Stimulated activated CD4-positive, alpha-beta T cell treated with anti-CD3 and anti-CD28 coated beads, Interleukin-1b, Interleukin-23, amount 100 ng/mL, for 24 hours (primary cell): ENCODE measurements around the gene TBKBP1.
"Not testable (repeated sequence)": the region's sequence is repeated elsewhere in the genome, so short reads cannot be mapped to it uniquely, and the experiment has no call there.

Experiments
- DNase-seq, 4 experiments: peaks; one replicate each; pipeline ENCODE4 v3.0.0-alpha.2; 2020; ENCODE audit warnings: low read depth in 4 of 4, low spot score in 1 of 4

Gene TBKBP1

GRCh38 chr17:47729476-47729875 lies 35.5 kb downstream of the TBKBP1 start:
- no peak for DNase-seq

DNA sequence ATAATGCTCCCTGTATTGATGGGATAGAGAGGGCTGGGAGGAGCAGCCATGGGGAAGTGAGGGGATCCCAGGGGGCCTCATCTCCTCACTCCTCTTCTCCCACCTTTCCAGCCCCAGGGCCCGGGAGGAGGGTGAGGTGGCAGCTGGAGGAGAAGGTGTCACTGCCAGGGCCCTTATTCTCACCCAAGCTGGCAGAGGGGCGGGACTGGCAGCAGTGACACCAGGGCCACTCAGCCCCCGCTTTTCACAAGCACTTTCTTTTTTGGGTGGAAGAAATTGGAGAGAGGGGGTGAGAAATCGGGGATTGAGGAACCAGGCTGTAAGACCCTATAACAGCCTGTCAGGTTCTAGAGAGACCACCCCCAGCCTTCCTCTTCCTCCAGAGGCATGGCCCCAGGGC lies 36.7 kb downstream of the TBKBP1 start:
- no peak for DNase-seq

GRCh38 chr17:47731396-47731795 lies 37.4 kb downstream of the TBKBP1 start:
- no peak for DNase-seq

GRCh38 chr17:47732399-47733046 lies 38.6 kb downstream of the TBKBP1 start:
- no peak for DNase-seq

DNA sequence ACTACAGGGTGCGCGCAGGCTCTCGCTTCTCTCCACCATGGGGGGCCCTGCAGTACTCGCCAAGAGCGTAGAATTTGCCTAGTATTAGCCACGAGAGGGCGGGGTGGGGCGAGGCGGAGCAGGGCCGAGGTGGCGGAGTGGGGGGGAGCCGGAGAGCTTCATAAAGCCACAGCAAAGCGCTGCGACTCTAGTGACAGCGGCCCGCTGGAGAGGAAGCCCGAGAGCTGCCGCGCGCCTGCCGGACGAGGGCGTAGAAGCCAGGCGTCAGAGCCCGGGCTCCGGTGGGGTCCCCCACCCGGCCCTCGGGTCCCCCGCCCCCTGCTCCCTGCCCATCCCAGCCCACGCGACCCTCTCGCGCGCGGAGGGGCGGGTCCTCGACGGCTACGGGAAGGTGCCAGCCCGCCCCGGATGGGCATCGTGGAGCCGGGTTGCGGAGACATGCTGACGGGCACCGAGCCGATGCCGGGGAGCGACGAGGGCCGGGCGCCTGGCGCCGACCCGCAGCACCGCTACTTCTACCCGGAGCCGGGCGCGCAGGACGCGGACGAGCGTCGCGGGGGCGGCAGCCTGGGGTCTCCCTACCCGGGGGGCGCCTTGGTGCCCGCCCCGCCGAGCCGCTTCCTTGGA lies 39.2 kb downstream of the TBKBP1 start, which contains the start of gene TBX21:
Gene TBX21, plus strand, starts transcription at position 190 of the 627 bp plus-strand sequence. Its CDS starts 219 bp downstream, at position 409.
- DNase-seq, result peak; percentile 71 to 90 (median 83)

DNA sequence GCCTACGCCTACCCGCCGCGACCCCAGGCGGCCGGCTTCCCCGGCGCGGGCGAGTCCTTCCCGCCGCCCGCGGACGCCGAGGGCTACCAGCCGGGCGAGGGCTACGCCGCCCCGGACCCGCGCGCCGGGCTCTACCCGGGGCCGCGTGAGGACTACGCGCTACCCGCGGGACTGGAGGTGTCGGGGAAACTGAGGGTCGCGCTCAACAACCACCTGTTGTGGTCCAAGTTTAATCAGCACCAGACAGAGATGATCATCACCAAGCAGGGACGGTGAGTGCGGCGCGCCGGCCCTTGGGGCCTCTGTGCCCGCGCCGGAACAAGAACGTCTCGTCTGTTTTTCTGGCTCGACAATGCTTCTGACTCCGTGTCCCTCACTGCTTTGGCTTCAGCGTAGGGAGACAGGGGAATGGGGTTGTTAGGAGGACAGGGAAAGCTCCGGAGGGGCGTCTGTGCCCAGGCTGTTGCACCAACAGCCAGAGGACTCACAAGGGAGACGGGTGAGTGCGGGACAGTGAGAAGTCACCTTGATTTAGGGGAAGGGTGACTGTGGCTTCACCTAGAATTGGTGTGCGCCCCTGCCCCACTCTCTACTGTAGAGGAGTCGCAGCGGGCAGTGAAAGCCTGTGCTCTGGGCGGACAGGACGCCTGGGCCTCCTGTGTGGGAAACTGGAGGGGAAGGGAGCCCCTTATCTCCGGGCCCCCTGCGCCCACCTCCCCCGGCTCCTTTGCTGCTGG lies 39.9 kb downstream of the TBKBP1 start:
- DNase-seq, result no peak

GRCh38 chr17:47735139-47735464 lies 41.1 kb downstream of the TBKBP1 start:
- no peak for DNase-seq

DNA sequence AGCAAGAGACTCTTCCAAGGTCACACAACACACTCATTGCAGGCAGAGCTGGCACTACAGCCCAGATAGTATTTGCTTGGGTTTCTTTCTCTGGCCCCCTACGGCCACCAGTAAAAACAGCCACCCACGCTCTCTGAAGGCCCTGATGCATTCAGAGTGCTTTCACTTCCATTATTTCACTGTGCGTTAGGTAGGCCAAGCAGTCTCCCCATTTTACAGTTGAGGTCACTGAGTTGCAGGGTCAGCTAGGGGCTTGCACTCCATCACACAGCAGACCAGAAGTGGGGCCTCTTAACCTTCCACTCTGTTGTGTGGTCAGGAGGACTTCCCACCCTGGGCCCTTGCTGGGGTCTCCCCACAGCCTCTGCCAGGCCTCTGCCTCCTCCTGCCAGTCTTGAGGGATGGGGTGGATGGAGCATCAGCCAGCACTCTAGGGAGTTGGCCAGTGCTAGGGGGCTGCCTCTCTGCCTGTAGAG lies 41.6 kb downstream of the TBKBP1 start:
- DNase-seq, result no peak

DNA sequence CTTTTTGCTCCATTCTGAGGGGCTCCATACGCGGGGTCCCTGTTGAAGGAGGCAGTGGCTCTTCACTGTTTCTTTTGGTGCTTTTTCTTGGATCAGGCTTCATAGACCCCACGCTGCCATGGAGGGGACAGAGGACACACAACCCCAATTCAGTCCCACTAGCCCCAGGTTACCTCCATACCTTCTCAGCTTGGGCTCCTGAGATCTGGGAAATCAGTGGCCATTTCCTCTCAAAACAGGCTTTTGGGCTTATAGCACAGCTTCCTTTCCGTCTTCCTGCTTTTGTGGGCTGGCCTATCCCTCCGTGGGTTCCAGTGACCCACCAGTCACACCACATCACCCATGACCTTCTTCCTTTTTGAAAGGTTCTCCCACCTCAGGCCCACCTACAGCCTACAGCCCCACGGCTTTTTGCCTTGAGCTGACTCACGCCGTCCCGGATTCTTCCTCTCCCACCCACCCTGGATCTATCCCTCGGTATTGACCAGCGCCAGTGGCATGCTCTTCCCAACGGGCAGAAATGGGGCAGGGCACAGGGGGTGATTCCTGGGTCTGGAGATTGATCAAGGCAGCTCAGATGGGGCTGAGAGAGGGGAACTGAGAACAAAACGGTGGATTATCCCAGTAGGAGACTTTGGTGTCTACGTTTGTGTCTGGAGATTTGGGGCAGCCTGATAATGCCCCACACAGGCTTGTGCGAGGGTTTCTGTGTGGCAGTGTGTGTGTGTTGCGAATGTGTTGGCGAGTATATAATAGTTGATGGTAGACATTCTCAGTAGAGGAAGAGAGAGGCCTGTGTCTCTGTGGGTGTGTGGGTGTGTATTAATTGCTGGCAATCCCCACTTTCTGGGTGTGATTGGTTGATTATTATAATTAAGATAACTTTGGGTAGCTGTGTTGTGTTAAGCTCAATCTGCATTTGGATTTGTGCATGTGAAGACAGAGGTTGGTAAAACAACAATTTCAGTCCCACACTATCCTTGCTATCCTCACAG lies 42.8 kb downstream of the TBKBP1 start:
- DNase-seq, result no peak

DNA sequence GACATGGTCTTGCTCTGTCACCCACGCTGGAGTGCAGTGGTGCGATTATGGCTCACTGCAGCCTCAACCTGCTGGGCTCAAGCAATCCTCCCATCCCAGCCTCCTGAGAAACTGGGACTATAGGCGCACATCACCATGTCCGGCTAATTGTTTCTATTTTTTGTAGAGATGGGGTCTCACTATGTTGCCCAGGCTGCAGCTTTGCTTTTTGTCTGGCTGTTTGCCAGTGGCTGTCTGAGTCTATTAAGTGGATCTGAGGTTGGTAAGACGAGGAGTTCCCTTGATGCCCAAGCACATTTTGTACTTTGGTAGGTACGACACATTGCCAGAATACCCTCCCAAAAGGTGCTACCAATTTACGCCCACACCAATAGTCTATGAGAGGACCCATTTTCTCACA lies 44.2 kb downstream of the TBKBP1 start:
- DNase-seq, result no peak

DNA sequence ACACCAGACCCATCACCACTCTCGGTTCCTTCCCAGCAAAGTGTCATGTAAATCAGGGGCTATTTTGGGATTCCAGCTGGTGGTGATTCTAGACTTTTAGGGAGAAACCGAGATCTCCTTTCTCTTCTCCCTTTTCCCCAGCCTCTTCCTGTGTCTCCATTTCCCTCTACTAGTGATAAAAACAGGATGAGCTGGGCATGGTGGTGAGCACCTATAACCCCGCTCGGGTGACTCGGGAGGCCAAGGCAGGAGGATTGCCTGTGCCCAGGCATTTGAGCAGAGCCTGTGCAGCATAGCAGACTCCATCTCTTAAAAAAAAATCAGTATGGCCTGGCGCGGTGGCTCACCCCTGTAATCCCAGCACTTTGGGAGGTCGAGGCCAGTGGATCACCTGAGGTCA lies 45.2 kb downstream of the TBKBP1 start:
- no peak for DNase-seq

- DNase-seq, result not testable (repeated sequence)
These were observed 46.0 kb downstream of the TBKBP1 start for GRCh38 chr17:47739945-47740344.

DNA sequence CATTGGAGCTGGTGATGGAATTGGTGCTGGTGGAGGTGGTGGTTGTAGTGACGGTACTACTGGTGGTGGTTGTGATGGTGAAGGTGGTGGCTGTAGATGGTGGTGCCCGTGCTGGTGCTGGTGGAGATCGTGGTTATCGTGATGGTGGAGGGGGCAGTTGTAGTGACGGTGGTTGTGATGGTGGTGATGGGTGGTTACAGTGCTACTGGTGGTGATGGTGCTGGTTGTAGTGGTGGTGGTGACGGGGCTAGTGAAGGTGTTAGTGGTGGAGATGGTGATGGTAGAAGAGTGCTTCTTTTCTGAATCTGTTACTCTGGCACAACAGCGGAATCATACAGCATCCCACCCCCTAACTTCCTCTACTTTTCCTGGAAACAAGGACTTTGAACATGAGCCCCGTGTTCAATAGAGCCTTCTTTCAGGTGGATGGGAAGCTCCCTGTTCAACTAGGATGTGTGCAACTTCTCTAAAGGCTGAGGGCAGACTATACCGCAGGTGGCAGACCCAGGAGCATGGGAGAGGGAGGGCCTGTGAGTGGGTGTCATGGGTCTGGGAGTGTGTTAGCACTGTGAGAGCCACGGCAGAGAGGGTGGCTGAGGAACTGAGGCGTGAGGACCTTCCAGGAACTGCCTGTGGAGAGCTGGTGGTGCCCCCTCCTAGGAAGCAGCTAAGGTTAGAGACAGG lies 47.3 kb downstream of the TBKBP1 start:
- no peak for DNase-seq

- DNase-seq, result no peak
These were observed 47.8 kb downstream of the TBKBP1 start for GRCh38 chr17:47741793-47742145.

DNA sequence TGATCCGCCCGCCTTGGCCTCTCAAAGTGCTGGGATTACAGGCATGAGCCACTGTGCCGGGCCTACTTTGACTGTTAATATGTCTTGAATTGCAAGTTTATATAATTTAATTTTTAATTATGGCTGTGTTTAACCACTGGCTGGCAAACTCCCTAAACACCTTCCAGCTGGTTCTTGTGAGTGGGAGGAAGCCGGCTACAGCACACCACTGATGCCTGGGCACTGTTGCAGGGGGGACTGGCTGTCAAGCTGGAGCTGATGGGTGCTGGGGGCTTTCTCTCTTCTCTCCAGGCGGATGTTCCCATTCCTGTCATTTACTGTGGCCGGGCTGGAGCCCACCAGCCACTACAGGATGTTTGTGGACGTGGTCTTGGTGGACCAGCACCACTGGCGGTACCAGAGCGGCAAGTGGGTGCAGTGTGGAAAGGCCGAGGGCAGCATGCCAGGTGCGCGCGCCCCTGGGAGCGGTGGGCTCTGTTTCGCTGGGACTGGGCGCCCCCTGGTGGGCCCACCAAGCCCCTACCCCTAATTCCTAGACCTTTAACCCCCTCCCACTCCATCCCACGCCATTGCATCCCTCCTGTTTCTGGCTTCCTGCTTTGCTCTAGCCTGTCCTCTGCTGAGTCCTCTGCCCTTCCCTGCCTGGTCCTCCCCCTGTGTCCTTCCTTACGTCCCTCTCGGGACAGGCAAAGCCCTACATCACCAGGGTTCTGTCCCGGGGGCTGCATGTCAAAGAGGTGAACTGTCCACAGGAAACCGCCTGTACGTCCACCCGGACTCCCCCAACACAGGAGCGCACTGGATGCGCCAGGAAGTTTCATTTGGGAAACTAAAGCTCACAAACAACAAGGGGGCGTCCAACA lies 48.6 kb downstream of the TBKBP1 start:
- no peak for DNase-seq

DNA sequence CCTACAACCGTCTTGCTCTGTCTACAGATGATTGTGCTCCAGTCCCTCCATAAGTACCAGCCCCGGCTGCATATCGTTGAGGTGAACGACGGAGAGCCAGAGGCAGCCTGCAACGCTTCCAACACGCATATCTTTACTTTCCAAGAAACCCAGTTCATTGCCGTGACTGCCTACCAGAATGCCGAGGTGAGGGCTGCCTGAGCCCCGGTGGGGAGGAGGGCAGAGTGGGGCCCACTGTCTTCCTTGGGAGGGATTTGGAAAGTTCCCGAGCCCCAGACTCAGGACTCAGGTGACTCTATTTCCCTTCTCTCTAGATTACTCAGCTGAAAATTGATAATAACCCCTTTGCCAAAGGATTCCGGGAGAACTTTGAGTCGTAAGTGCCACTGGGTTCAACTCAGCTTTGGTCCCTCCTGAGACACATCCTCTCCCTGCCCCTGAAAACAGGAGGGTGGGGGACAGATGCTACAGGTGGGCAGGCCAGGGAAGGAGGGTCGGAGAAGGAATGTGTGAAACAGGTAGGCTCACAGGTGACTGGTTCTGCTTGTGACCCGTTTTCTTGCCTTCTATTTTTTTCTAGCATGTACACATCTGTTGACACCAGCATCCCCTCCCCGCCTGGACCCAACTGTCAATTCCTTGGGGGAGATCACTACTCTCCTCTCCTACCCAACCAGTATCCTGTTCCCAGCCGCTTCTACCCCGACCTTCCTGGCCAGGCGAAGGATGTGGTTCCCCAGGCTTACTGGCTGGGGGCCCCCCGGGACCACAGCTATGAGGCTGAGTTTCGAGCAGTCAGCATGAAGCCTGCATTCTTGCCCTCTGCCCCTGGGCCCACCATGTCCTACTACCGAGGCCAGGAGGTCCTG lies 50.4 kb downstream of the TBKBP1 start:
- no peak for DNase-seq

DNA sequence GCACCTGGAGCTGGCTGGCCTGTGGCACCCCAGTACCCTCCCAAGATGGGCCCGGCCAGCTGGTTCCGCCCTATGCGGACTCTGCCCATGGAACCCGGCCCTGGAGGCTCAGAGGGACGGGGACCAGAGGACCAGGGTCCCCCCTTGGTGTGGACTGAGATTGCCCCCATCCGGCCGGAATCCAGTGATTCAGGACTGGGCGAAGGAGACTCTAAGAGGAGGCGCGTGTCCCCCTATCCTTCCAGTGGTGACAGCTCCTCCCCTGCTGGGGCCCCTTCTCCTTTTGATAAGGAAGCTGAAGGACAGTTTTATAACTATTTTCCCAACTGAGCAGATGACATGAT lies 51.0 kb downstream of the TBKBP1 start:
- no peak for DNase-seq

DNA sequence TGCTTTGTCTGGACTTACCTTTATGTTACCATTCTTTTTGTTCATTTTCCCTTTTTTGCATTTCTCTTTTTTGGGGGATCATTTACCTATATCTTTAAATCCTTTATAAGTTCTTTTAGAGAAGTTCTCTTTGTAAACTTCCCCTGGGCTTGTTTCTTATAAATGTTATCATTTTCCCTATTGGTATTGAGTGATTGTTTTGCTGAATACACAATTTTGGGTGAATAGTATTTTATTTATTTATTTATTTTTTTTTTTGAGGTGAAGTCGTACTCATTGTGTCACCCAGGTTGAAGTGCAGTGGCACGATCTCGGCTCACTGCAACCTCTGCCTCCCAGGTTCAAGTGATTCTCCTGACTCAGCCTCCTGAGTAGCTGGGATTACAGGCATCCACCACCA lies 57.5 kb downstream of the TBKBP1 start:
- DNase-seq, result no peak

- DNase-seq, result no peak
These were observed 63.4 kb downstream of the TBKBP1 start for GRCh38 chr17:47757386-47757785.
